NOMO-1 (cell line): ENCODE data around the gene HOXC5.
A peak's percentile ranks its signal among the peaks of the same experiment; 100 is the strongest.

Experiments used
- DNase-seq, 2 experiments: peaks; one replicate each; lab custom pipeline; 2025; ENCODE audit not compliant: unreplicated experiment in 2 of 2; lab: John Stamatoyannopoulos, UW

Gene HOXC5

DNA sequence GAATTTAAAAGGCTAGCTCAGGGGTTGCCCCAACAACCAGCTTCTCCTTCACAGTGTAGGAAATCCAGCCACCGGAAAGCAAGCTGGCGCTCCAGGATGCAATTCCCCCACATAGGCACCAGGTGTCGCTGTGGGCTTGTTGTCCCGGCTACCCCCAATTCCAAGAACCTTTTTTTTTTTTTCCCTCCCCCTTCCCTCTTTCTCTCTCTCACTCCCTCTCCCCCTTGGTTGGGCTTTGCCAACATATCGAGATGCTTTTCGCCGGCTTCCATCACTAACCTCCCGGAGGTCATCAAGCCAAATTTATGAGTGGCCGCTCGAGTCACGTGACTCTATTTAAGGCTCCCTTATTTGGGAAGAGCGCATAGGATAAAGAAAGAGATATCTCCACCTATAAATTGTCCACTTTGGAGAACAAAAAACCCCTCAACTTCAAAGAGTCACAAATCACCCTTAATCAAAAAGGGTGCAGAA is at the start of gene HOXC5:
TSS of gene HOXC5 (plus strand) at position 424 of the 474 bp plus-strand sequence. CDS start 73 bp downstream, outside the sequence.
- peak; percentile 60 to 62 for DNase-seq

DNA sequence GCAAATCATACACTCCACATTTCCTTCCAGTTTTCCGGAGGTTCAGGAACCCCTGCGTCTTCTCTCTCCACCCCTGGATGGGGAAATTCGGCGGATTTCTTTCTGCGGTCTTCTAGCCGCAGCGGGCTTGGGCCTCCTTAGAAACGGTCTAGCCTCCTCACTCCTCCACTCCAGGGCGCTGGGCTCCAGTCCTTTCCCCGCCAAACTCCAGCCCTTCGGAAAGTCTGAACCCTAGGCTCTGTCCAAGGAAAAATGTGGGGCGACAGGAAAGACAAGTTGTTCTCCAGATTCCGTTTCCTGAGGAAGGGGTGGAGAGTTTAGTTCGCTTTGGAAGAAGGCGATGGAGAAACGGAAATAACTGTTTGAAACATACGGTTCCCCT is 49.3 kb upstream of the HOXC5 start:
- peak in 1 of 2 experiments; percentile 23 for DNase-seq

DNA sequence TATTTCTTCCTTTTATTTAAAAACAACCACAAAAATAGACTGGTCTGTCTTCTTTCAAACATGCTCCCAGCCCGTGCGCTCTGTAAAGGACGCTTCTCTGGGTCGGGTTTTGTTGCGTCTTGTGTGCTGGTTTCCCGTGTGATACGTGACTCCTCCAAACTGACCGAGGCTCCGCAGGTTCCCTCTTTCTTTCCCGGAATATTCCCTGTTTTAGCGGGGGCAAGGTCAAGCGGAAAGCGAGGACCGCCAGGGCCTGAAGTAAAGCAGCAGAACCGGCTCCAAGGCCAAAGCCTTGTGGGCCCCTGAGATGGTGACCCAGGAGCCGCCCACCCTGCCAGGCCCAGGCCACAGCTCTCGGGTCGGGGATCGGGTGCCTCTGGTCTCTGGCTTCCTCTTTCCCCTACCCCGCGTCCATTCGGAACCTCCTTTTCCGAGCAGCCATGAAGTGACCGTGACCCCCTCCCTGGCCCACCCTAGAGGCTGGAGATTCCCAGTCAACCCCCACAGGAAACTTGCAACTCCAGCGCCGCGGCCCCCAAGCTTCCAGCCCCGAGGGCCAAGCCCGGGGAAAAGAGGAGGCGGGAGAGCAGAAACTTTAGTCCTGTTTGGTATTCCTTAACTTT is 48.8 kb upstream of the HOXC5 start:
- peak in 1 of 2 experiments; percentile 27 for DNase-seq

DNA sequence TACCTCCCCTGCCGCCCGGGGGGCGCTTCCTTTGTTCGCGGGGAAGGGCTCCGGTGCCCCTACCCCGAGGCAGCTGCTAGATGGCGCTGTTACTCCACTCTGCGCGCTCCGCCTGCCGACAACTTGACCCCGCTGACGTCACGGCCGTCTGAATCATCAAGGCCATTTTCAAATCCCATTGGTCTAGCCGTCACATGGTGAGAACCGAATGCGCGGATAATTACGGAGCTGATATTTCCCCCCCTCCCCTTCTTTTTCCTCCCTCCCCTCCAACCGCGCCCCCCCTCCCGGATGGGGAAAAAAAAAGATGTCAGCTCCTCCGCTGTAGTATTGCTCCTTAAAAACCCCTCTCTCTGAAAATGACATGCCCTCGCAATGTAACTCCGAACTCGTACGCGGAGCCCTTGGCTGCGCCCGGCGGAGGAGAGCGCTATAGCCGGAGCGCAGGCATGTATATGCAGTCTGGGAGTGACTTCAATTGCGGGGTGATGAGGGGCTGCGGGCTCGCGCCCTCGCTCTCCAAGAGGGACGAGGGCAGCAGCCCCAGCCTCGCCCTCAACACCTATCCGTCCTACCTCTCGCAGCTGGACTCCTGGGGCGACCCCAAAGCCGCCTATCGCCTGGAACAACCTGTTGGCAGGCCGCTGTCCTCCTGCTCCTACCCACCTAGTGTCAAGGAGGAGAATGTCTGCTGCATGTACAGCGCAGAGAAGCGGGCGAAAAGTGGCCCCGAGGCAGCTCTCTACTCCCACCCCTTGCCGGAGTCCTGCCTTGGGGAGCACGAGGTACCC is 47.8 kb upstream of the HOXC5 start, which contains the start of gene HOXC10:
TSS of gene HOXC10 (plus strand) at position 246 of the 791 bp plus-strand sequence. CDS start at position 360, 114 bp downstream.
- peak; percentile 74 to 80 for DNase-seq

DNA sequence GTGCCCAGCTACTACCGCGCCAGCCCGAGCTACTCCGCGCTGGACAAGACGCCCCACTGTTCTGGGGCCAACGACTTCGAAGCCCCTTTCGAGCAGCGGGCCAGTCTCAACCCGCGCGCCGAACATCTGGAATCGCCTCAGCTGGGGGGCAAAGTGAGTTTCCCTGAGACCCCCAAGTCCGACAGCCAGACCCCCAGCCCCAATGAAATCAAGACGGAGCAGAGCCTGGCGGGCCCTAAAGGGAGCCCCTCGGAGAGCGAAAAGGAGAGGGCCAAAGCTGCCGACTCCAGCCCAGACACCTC is 47.2 kb upstream of the HOXC5 start:
- no peak for DNase-seq

DNA sequence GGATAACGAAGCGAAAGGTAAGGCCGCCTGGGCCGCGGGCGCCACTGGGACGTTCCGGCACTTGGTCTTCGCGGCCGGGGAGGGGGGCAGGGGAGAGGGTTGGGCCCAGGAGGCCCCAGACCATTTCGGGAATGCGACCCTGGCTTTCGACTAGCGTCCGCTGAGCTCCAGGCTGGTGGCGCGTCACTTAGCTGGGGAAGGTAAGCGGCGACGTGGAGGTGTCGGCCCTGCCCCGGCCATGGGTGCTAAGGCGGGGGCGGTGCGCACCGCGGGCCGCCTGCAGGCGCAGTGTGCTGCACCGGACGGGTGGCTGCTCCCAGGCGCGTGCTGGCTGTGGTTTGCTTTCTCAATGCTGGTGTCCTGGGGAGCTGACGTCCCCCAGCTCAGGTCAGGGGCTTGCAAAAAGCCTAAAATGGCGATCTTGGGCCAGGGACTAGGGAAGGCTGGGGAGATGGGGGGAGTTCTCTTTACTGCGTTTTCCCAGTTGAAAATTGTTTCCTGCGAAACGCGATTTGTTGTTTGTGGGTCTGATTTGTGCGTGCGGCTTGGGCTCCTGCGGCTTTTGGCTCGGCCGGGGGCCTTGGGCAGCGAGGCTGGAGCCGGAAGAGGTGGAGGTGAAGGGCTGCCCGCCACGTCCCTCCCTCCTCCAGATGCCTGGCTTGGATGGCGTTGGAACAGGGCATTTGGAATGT is 46.7 kb upstream of the HOXC5 start:
- DNase-seq: no peak

DNA sequence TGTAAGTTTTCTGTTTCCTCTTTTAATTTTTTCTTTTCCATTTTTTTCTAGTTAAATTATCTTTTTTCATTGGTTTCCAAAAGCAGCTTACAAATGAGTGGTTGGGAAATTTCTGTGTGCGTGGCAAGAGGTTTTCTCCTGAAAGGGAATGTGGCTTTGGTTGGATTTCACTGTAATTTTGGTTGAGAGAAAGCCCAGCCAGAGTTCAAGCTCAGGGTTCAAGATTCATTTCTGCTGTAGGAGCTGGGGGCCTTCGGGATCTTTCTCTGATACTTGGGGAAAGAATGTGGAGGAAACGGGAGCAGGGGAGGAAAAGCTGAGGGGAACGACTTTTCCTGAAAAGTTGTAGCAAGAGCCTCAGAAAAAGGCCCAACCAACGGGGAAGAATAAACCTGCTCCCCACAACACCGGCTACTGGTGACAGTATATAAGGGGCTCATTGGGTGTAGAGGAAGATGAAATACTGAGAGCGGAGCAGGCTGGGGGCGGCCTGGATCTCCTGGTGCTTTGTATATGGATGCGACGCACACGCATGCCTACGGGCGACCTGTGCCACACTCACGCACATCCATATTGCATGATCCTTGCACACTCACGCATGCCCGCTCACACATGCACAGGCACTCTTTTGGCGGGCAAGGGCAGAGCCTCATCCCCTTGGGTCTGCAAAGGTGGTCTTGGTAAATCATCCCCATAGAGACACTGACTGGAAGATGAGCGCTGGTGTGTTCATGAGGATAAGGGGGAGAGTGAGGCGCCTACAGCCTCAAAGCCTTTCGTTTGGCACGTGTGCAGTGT is 46.0 kb upstream of the HOXC5 start:
- DNase-seq: no peak

DNA sequence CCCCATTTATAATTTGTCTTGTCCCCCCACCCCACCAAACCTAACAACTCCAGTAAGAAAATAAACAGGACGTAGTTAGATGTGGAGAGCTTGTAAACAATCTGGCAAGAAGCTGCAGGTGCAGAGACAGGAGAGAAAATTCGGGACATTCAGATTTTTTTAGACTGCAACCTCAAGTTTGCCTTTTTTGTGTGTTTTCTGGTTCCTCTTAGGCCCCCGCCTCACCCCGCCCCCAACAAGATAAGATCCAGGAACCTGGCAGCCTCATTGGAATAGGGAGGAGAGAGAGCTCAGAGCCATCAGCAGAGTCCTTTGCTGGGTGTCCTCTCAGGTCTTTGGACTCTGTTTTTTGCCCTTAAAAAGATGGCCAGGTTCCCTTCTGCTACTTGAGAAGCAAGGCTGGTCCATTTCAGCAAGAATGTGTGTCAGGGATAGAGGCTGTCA is 45.0 kb upstream of the HOXC5 start:
- no peak for DNase-seq

DNA sequence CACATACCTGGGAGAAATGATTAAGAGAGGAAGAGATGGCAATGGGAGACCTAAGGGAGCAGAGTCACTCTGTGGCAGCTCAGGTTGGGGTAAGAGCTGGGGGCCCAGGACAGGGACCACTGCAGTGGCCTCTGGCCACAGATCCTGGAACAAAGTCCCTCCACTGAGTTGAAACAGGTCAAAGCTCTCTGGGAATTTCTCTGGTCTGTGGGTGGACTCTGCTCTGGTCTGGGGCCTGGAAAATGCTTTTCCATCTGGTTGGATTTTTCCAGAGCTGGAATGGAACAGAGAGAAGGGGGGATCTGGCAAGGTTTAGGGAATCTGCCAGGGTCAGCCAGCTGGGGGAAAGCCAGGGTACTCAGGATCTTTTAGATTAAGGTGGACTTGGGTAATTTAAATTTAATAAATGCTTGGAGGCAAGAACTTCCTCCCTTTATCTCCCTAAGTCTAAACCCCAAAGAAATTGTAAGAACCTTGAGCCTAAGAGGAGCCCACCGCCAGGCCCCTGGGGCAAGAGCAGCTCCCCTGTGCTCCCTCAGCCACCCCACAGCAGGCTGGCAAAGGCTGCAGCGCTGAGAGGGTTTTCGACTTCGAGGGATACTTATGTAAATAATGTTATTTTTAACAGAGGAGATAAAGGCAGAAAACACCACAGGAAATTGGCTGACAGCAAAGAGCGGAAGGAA is 44.2 kb upstream of the HOXC5 start:
- no peak for DNase-seq

DNA sequence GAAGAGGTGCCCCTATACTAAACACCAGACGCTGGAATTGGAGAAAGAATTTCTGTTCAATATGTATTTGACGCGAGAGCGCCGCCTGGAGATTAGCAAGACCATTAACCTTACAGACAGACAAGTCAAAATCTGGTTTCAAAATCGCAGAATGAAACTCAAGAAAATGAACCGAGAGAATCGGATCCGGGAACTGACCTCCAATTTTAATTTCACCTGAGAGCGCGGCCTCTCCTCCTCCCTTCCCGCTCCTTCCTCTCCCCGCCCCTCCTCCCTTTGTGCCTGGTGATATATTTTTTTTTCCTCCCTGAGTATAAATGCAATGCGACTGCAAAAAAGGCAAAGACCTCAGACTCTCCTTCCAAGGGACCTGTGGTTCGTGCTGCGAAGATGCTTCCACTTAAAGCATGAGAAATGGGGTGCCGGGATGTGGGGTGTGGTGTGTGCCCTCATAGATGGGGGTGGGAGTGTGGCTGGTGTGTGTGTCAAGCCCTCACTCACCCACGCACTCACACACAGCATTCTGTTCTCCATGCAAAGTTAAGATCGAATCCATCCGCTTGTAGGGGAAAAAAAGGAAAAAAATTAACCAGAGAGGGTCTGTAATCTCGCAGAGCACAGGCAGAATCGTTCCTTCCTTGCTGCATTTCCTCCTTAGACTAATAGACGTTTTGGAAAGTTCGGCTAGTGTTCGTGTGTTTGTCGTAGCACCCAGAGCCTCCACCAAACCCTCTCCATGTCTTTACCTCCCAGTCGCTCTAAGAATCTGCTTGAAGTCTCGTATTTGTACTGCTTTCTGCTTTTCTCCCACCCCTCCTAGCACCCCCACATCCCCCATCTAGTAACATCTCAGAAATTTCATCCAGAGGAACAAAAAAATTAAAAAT is 43.4 kb upstream of the HOXC5 start:
- DNase-seq: peak; percentile 57 to 79

DNA sequence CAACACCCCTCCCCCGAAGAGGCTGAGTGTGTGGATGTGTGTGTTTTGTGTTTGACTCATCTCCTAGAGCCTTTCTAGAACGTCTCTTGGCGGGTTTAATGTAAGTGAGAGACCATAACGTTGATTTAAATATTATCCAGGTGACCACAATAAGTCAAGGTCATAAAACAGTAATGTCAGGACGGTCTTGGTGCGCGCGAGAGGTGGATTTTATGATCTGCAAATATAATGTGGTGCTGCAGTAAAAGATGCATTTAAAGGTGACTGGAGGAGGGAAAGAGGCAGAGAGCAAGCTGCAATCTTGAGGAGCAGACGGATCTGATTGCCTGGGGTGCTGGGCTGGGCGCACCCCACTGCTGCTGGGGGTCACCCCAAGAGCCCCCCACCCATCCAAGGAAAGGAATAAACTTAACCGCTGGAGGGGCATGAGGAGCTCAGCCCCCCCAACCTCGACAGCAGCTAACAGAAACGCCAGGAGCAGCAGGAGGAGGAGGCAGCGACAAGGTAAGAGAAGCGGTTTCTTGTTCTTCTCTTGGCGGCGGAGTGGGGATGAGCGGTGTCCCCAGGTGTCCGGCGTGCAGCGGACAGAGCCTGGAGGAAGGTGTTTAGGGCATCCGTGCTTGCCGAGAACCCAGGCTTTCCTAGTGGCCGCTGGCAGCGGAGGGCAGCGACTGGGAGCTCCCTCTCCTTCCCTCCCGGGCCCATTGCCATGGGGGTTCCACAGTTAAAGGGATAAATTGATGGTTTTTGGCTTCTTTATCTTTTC is 42.4 kb upstream of the HOXC5 start:
- DNase-seq: no peak

DNA sequence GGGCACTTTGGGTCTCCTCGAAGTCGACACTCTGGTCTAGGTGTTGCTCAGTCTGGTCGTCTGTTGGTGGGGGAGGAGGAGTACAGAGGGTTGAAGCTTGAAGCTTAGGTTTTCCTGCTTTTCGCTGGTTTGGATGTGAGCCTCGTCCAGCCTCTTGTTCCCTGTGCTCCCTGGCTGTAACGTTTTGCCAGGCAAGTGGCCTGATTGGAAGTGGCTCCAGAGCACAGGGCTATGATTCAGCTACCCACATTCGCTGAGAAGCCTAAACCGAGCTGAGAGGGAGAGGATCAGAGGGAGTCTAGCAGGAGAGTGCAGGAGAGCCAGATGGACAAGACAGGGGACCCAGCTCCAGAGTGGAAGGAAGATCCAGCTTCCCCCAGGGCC is 41.8 kb upstream of the HOXC5 start:
- no peak for DNase-seq

DNA sequence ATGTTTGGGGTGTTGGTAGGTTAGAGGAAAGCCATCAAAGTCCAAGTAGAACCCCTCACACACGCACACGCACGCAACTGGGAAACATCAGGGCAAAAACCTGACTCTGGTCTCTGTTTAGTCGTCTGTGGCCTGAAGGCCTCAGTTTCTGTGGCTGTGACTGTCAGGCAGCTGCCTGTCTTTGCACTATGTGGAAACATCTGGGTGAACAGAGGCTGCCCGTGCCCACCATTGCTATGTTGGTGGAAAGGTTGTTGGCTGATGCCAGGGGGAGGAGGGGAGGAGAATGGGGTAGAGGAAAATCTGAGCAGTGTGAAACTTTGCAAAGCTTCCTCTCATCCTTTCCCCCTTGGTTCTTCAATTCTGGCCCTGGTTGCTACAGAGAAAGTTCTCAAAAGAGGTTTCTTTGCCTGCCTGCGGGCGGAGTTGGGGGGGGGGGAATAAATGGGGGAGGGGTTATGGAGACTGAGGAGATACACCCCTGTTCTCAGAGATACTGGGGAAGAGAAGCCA is 40.4 kb upstream of the HOXC5 start:
- no peak for DNase-seq

DNA sequence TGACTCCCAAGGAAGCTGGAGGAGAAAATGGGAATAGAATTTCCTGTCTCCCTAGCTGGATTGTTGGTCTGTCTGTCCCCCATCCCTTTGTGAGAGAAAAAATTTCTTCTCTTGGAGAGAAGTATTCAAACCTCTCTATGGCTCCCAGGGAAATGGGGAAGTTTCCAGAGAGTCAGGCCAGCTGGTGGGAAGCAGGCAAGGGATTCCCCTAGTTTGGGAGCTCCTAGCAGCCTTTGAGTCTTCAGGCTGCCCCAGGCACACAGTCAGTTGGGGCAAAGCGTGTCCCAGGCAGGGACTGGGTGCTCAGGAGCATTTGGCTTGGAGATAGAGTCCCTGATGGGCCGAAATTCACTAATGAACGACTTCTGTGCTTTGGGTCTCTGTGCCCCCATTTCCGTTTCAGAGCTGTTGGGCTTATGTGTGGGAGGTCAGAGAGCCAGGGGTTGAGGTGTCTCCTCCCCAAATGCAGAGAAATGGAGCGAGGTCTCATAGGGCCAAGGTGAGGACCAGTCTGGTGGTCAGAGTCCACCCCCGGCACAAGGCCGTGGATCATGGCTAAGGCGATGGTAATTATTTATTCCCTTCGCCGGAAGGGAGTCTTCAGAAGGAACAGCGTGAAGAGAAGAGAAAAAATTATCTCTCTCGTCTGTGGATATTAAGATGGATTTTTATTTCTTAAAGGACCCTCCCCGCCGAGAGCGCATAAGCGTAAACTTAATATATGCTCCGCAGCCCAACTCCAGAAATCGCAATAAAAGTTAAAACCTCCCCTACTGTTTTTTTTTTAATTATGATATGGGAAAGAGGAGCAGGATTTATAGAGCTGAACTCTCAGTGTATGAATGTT is 39.5 kb upstream of the HOXC5 start:
- DNase-seq: no peak

DNA sequence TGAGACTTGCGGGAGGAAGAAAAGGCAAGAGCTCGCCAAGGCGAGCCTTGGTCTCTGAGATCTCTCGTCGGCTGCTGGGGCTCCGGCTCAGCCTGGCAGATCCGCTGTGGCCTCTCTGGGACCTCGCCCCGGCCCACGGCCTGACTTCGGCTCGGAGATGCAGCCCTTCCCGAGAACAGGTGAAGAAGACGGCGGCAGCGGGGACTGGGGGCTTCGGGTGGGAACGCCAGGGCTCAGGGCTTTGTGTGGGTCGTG is 38.9 kb upstream of the HOXC5 start:
- no peak for DNase-seq

DNA sequence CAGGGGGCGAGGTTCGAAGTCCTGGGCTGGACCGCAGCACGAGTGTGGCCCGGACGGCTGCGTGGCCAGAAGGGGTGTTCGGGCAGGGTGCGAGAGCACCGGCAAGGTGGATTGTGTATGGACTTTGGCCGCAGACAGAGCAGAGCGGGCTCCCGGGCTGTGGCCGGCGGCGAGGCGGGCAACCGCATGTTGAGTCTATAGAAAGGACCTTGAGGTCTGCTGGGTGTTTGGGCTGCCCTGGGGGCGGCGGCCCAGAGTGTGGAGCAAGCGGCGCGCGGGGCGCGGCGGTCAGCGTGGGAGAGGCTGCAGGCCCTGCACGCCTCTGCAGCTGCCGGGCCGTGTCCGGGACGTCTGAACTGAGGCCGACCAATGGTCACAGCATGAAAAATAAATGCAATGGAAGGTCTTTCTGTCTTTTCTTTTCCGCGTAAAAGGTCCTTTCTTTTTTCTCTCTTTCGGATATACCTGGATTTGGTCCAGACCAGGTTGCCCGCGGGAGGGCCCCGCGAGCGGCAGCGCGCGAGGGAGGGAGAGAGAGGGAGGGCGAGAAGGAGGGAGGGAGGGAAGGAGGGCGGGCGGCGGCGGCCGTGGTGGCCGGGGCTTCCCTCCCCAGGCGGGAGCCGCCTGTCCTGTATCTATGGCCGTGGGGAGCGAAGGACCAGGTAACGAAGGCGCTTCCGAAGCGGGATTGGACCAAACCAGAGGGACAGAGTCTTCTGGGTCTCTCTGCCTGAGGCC is 38.4 kb upstream of the HOXC5 start:
- DNase-seq: no peak

DNA sequence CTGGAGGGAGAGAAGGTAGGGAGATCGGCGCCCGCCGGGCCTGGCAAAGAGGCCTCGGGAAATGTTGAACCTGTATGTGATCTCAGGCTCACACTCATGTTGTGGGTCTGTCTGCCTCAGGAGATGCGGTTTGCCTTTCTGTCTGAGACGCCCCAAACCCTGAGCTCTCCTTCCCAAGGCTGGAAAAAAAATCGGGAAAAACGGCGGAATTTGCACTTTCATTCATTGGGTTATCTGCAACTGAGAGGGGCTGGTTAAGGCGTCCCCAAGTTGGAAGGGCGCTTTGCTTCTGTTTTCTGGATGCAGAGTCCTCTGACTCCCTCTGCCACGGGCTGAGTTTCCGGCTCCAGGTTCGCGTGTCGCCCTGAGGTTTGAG is 37.9 kb upstream of the HOXC5 start:
- DNase-seq: no peak
